SK-N-DZ (cell line): Measurements from ENCODE around the gene CAP2.
"Not testable (repeated sequence)": the region's sequence is repeated elsewhere in the genome, so short reads cannot be mapped to it uniquely, and the experiment has no call there.

Source experiments
- DNase-seq: peaks from one replicate; pipeline ENCODE4 v3.0.0-alpha.2; 2015; ENCODE audit warnings: low spot score

The CAP2 gene

GRCh38 chr6:17395112-17395511 is 1.7 kb downstream of the CAP2 start:
- DNase-seq = no peak

GRCh38 chr6:17396256-17396655 is 2.9 kb downstream of the CAP2 start:
- no peak for DNase-seq

- DNase-seq = no peak
Observed at GRCh38 chr6:17397764-17398194, 4.4 kb downstream of the CAP2 start.

GRCh38 chr6:17405181-17405943 is 12.0 kb downstream of the CAP2 start:
- DNase-seq = not testable (repeated sequence)

GRCh38 chr6:17405944-17406245 is 12.5 kb downstream of the CAP2 start:
- DNase-seq = no peak

- DNase-seq = no peak
Observed at GRCh38 chr6:17408081-17408480, 14.7 kb downstream of the CAP2 start.

- DNase-seq = no peak
Observed at GRCh38 chr6:17410281-17410680, 16.9 kb downstream of the CAP2 start.

GRCh38 chr6:17413313-17413750 is 19.9 kb downstream of the CAP2 start:
- DNase-seq = no peak

GRCh38 chr6:17414395-17414794 is 21.0 kb downstream of the CAP2 start:
- DNase-seq = not testable (repeated sequence)

GRCh38 chr6:17415321-17415720 is 21.9 kb downstream of the CAP2 start:
- DNase-seq = no peak

GRCh38 chr6:17416806-17417205 is 23.4 kb downstream of the CAP2 start:
- DNase-seq = no peak

- no peak for DNase-seq
Observed at GRCh38 chr6:17417817-17418216, 24.4 kb downstream of the CAP2 start.

GRCh38 chr6:17418281-17419188 is 25.1 kb downstream of the CAP2 start:
- peak; percentile 39 for DNase-seq

- DNase-seq = no peak
Observed at GRCh38 chr6:17419189-17419575, 25.8 kb downstream of the CAP2 start.

GRCh38 chr6:17420368-17420767 is 27.0 kb downstream of the CAP2 start:
- DNase-seq = no peak

- DNase-seq = no peak
Observed at GRCh38 chr6:17421406-17421805, 28.0 kb downstream of the CAP2 start.

GRCh38 chr6:17423026-17423425 is 29.6 kb downstream of the CAP2 start:
- DNase-seq = no peak

- no peak for DNase-seq
Observed at GRCh38 chr6:17427062-17427461, 33.7 kb downstream of the CAP2 start.

GRCh38 chr6:17427617-17428016 is 34.2 kb downstream of the CAP2 start:
- DNase-seq = no peak

- DNase-seq = not testable (repeated sequence)
Observed at GRCh38 chr6:17428595-17429120, 35.3 kb downstream of the CAP2 start.

- DNase-seq = no peak
Observed at GRCh38 chr6:17429383-17430061, 36.1 kb downstream of the CAP2 start.

GRCh38 chr6:17431581-17431980 is 38.2 kb downstream of the CAP2 start:
- no peak for DNase-seq
